ENCODE results near the gene RILP. TPM values are rescaled to one million over a fixed set of nuclear protein-coding genes. Genes with fewer than 3 reads are reported as not detected.

RILP gene
- total RNA-seq, 2 experiments from 2014 or later: 1.3 to 1.5 TPM

DNA sequence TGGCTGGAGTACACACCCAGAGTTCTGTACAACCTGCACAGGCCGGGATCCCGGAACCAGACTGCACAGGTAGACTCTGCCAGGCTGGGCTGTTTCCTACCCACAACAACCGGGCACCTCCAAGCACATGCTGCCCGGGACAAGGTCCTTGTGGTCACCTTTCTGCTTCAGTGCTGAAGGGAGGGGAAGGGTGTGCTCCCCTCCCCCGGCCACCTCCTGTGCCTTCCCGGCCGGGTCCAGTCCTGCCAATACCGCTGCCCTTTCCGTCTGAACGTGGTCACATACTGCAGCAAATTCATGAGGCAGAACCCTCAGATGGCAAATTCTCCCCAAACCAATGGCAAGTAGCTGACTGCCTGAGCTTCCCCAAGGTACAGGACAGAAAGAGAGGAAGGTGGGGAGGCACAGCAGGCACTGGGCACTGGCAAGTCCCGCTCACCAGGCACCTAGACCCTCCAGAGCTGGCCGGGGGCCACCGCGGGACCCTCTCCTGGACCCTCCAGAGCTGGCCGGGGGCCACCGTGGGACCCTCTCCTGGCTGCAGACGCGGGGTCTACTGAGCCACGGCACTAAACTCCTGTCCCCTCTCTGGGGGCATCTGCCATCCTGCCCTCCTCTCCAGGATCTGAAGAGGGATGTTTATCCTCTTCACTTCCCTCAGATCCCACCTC lies 43.9 kb downstream of the RILP start:
- Mint-ChIP-seq H3K9me3 (no peaks in the 10 kb centered on the region), H3K4me3 (no peak overlapping the region), H3K36me3 (ENCODE audit: low read depth) (no peaks in the 10 kb centered on the region), H3K4me1 (ENCODE audit: low read depth) (no peaks in the 10 kb centered on the region), H3K27me3 (no peaks in the 10 kb centered on the region), H3K27ac (no peak overlapping the region)
- TF ChIP-seq, protein P1, sequence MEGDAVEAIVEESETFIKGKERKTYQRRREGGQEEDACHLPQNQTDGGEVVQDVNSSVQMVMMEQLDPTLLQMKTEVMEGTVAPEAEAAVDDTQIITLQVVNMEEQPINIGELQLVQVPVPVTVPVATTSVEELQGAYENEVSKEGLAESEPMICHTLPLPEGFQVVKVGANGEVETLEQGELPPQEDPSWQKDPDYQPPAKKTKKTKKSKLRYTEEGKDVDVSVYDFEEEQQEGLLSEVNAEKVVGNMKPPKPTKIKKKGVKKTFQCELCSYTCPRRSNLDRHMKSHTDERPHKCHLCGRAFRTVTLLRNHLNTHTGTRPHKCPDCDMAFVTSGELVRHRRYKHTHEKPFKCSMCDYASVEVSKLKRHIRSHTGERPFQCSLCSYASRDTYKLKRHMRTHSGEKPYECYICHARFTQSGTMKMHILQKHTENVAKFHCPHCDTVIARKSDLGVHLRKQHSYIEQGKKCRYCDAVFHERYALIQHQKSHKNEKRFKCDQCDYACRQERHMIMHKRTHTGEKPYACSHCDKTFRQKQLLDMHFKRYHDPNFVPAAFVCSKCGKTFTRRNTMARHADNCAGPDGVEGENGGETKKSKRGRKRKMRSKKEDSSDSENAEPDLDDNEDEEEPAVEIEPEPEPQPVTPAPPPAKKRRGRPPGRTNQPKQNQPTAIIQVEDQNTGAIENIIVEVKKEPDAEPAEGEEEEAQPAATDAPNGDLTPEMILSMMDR (IDR thresholded peaks at IDR 0.05): no peak
- H3K9me3 ChIP-seq (ENCODE audit: control insufficient read depth in 1 of 2, insufficient read depth in 1 of 2, low read length in 2 of 2): peaks cover 0 to 13% of the 10 kb centered on the region in 2 experiments
- peaks cover 0 to 4% of the 10 kb centered on the region in 2 experiments for H3K27me3 ChIP-seq (ENCODE audit: control insufficient read depth in 1 of 2, insufficient read depth in 2 of 2, low read length in 2 of 2)
- H3K4me3 ChIP-seq (ENCODE audit: low read length): no peak overlapping the region
- no peak overlapping the region for H3K27ac ChIP-seq (ENCODE audit: low read depth in 1 of 2, low read length in 2 of 2)
- intact Hi-C loops (cut with DNase I, micrococcal nuclease): no loop called here
- ChIA-PET POLR2A (no interaction called here), CTCF (no interaction called here)
- ATAC-seq (ENCODE audit: poor library complexity): no peak
- DNase-seq: no peak
- no peaks in the 10 kb centered on the region for H3K36me3 ChIP-seq (ENCODE audit: insufficient read depth, low read length)
- H3K4me1 ChIP-seq (ENCODE audit: insufficient read depth, low read length): peaks cover 9% of the 10 kb centered on the region

DNA sequence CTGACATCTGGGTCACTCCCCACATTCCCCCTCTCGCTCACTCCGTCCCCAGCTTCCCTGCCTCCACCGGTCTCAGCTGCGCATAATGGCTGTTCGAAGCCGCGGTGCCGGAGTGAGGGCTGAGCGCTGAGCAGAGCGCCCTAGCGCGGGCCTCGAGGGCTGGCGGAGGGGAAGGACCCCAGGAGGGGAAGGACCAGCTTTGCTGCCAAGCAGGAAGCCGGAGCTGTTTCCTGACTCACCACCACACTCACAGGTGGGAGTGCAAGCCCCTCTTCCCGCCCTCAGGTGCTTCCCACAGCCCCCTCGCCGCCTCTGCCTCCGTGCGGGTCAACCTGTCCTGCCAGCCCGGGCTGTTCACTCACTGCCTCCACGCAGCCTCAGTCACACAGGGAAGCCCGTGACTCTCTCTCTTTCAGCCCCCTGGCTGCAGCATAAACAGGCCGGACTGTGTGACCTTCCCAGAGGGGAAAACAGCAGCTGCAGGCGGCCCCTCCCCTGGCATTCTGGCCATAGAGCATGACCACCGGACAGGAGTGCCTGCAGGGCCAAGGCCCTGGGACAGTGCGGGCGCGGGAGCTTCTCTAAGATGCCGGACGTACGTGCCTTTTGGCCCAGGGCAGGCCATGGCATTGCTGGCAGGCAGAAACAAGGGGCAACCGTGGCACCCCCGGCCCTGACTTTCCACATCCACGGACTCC lies 44.7 kb downstream of the RILP start:
- CTCF ChIA-PET: no interaction called here
- H3K4me1 ChIP-seq (ENCODE audit: insufficient read depth, low read length): peaks cover 9% of the 10 kb centered on the region
- intact Hi-C loops (cut with DNase I, micrococcal nuclease): no loop called here

DNA sequence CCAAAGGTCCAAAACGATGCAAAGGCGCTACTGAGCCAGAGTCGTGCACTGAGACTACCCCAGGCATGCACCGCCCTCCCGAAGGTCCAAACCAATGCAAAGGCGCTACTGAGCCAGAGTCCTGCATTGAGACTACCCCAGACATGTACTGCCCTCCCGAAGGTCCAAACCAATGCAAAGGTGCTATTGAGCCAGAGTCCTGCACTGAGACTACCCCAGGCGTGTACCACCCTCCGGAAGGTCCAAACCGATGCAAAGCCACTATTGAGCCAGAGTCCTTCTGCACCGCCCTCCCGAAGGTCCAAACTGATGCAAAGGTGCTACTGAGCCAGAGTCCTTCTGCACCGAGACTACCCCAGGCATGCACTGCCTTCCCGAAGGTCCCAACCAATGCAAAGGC lies 48.1 kb downstream of the RILP start:
- peaks cover under 1% of the 10 kb centered on the region for H3K4me1 ChIP-seq (ENCODE audit: insufficient read depth, low read length)
- TF ChIP-seq, protein P1 (IDR thresholded peaks at IDR 0.05): no peak
- ChIA-PET POLR2A (no interaction called here), CTCF (no interaction called here)
- H3K27me3 ChIP-seq (ENCODE audit: control insufficient read depth in 1 of 2, insufficient read depth in 2 of 2, low read length in 2 of 2): peaks cover 0 to 3% of the 10 kb centered on the region in 2 experiments
- intact Hi-C loops (cut with DNase I, micrococcal nuclease): no loop called here
- ATAC-seq (ENCODE audit: poor library complexity) (no peak), DNase-seq (no peak)
- Mint-ChIP-seq H3K27me3 (no peaks in the 10 kb centered on the region), H3K4me3 (no peak overlapping the region), H3K9me3 (no peaks in the 10 kb centered on the region), H3K36me3 (ENCODE audit: low read depth) (no peaks in the 10 kb centered on the region), H3K4me1 (ENCODE audit: low read depth) (no peaks in the 10 kb centered on the region), H3K27ac (no peak overlapping the region)
- H3K9me3 ChIP-seq (ENCODE audit: control insufficient read depth in 1 of 2, insufficient read depth in 1 of 2, low read length in 2 of 2): peaks cover 0 to 13% of the 10 kb centered on the region in 2 experiments
- no peak overlapping the region for H3K4me3 ChIP-seq (ENCODE audit: low read length)
- H3K27ac ChIP-seq (ENCODE audit: low read depth in 1 of 2, low read length in 2 of 2): no peak overlapping the region
- no peaks in the 10 kb centered on the region for H3K36me3 ChIP-seq (ENCODE audit: insufficient read depth, low read length)

More for the DNA sequence above, 44.7 kb downstream of the RILP start:
- H3K36me3 ChIP-seq (ENCODE audit: insufficient read depth, low read length): no peaks in the 10 kb centered on the region
- no peak overlapping the region for H3K4me3 Mint-ChIP-seq
- POLR2A ChIA-PET: no interaction called here
- H3K27ac Mint-ChIP-seq: no peak overlapping the region
- no peaks in the 10 kb centered on the region for H3K9me3 Mint-ChIP-seq
- H3K4me3 ChIP-seq (ENCODE audit: low read length): no peak overlapping the region
- DNase-seq (no peak), ATAC-seq (ENCODE audit: poor library complexity) (no peak)
- no peaks in the 10 kb centered on the region for H3K36me3 Mint-ChIP-seq (ENCODE audit: low read depth)
- H3K27ac ChIP-seq (ENCODE audit: low read depth in 1 of 2, low read length in 2 of 2): no peak overlapping the region
- TF ChIP-seq, protein P1 (IDR thresholded peaks at IDR 0.05): no peak
- H3K9me3 ChIP-seq (ENCODE audit: control insufficient read depth in 1 of 2, insufficient read depth in 1 of 2, low read length in 2 of 2): peaks cover 0 to 13% of the 10 kb centered on the region in 2 experiments
- peaks cover 0 to 4% of the 10 kb centered on the region in 2 experiments for H3K27me3 ChIP-seq (ENCODE audit: control insufficient read depth in 1 of 2, insufficient read depth in 2 of 2, low read length in 2 of 2)
- H3K4me1 Mint-ChIP-seq (ENCODE audit: low read depth): no peaks in the 10 kb centered on the region
- no peaks in the 10 kb centered on the region for H3K27me3 Mint-ChIP-seq
